ENCODE data around the gene IL1RAPL2.

- TF ChIP-seq CTCF (IDR thresholded peaks at IDR 0.05) (no peak), POLR2A (IDR thresholded peaks at IDR 0.05) (no peak)
Observed at GRCh38 chrX:104745152-104745551, 179.2 kb downstream of the IL1RAPL2 start.
